Lung (tissue), 12 donors: Measurements from ENCODE around the gene IL18BP. TPM values are rescaled to one million over a fixed set of nuclear protein-coding genes. Genes with fewer than 3 reads are reported as not detected.

ENCODE experiments used
- ATAC-seq: fragments of 200-7000 bp; cut with Tn5 transposase; one replicate; pipeline ENCODE4 v1.9.1; 2020; ENCODE audit warnings: moderate number of reproducible peaks; ENCODE audit not compliant: insufficient read depth, low FRiP score
- DNase-seq, 3 donors: peaks; one replicate each; pipeline ENCODE4 v3.0.0-alpha.2; 2013 to 2017
- H3K27ac ChIP-seq, 2 donors: one replicate each; pipeline ENCODE4 v1.5.1; 2013; ENCODE audit warnings: mild to moderate bottlenecking in 2 of 2, moderate library complexity in 2 of 2, control low read depth in 1 of 2, inconsistent platforms in 1 of 2, low read depth in 1 of 2, low read length in 1 of 2
- H3K27me3 ChIP-seq, 3 donors: one replicate each; pipeline ENCODE4 v1.5.1; 2013; ENCODE audit warnings: low read length in 2 of 3; ENCODE audit not compliant: control insufficient read depth in 3 of 3, insufficient read depth in 3 of 3
- H3K36me3 ChIP-seq, 4 donors: one replicate each; pipeline ENCODE4 v1.5.1; 2013; ENCODE audit warnings: low read length in 4 of 4, mild to moderate bottlenecking in 1 of 4, moderate library complexity in 1 of 4; ENCODE audit not compliant: control insufficient read depth in 4 of 4, insufficient read depth in 4 of 4
- H3K4me1 ChIP-seq, 5 donors: one replicate each; pipeline ENCODE4 v1.5.1; 2013; ENCODE audit warnings: low read length in 5 of 5, mild to moderate bottlenecking in 2 of 5, moderate library complexity in 1 of 5; ENCODE audit not compliant: control insufficient read depth in 5 of 5, insufficient read depth in 5 of 5
- H3K4me3 ChIP-seq: one replicate; pipeline ENCODE4 v1.5.1; 2013; ENCODE audit warnings: mild to moderate bottlenecking, control low read depth, moderate library complexity
- H3K9ac ChIP-seq, 2 donors: one replicate each; pipeline ENCODE4 v1.5.1; 2013; ENCODE audit warnings: low read length in 2 of 2, control low read depth in 1 of 2; ENCODE audit not compliant: insufficient read depth in 1 of 2
- H3K9me3 ChIP-seq, 4 donors: one replicate each; pipeline ENCODE4 v1.5.1; 2013; ENCODE audit warnings: low read length in 3 of 4, mild to moderate bottlenecking in 1 of 4, moderate library complexity in 1 of 4; ENCODE audit not compliant: control insufficient read depth in 4 of 4, insufficient read depth in 3 of 4
- CTCF ChIP-seq: IDR thresholded peaks from 2 replicates; pipeline ENCODE4 v1.5.1; 2012; ENCODE audit warnings: mild to moderate bottlenecking; ENCODE audit errors: control extremely low read depth, extremely low read depth
- WGBS, 2 donors: extraction: QIAGEN DNeasy Blood & Tissue Kit; methylation state at CpG; one replicate each; pipeline ENCODE4 v1.1.7; 2013; 5-methylcytosine and 5-hydroxymethylcytosine counted together
- polyA plus RNA-seq, 2 donors: library from polyadenylated mRNA; stranded (reverse); fragments of 200-250 nt; gene quantifications; one replicate each; pipeline ENCODE4 v1.2.1, GENCODE V29; 2013
- total RNA-seq, 2 donors: library from RNA; depleted of rRNA in 1 of 2; stranded (reverse); fragments of >200 nt in 1 of 2; gene quantifications; one replicate each; pipeline ENCODE4 v1.2.1, GENCODE V29; 2014 to 2021
- donor health status: control.
- donor health status: control.
- donor health status: Bipolar disorder and iron deficiency.
- donor health status: healthy.
- donor health status: DM: yes; HTN: yes; CAD: no.

The IL18BP gene
- total and polyA plus RNA-seq, 4 donors: 8.6 to 38.6 (median 20.1) TPM

GRCh38 chr11:72041364-72042063, 42.8 kb downstream of the IL18BP start:
- peak; percentile 22 for ATAC-seq
- H3K36me3 ChIP-seq: peaks cover 0 to 3% (median 1%) of the 10 kb centered on the region in 4 donors
- WGBS, 2 donors: 1 to 2% methylated on average over 23 of the region's 23 CpGs
- H3K4me3 ChIP-seq: peak overlapping the region; percentile 52
- H3K9ac ChIP-seq: peak overlapping the region; percentile 67 to 99
- H3K9me3 ChIP-seq: no peaks in the 10 kb centered on the region
- H3K4me1 ChIP-seq: peaks cover 7 to 77% (median 33%) of the 10 kb centered on the region in 5 donors
- H3K27ac ChIP-seq: peak overlapping the region; percentile 91 to 100
- no peaks in the 10 kb centered on the region for H3K27me3 ChIP-seq
- peak; percentile 87 to 95 (median 93) for DNase-seq
- TF ChIP-seq CTCF: no peak

- no peak for TF ChIP-seq CTCF
Measured at GRCh38 chr11:72042064-72042745, 43.5 kb downstream of the IL18BP start.

GRCh38 chr11:72045849-72046248, 47.1 kb downstream of the IL18BP start:
- Histone ChIP-seq H3K4me1 (peaks cover 2 to 49% (median 19%) of the 10 kb centered on the region in 5 donors), H3K27ac (peak overlapping the region in 1 of 2 donors; percentile 56), H3K9me3 (no peaks in the 10 kb centered on the region), H3K27me3 (no peaks in the 10 kb centered on the region), H3K9ac (no peak overlapping the region), H3K4me3 (no peak overlapping the region), H3K36me3 (no peaks in the 10 kb centered on the region)
- ATAC-seq: no peak
- TF ChIP-seq CTCF: no peak
- peak; percentile 87 to 95 (median 91) for DNase-seq
- 81 to 83% methylated on average over 5 of the region's 5 CpGs for WGBS, 2 donors

More at GRCh38 chr11:72042064-72042745, 43.5 kb downstream of the IL18BP start:
- Histone ChIP-seq H3K9me3 (no peaks in the 10 kb centered on the region), H3K27me3 (no peaks in the 10 kb centered on the region), H3K4me1 (peaks cover 7 to 71% (median 27%) of the 10 kb centered on the region in 5 donors), H3K4me3 (peak overlapping the region; percentile 52), H3K9ac (peak overlapping the region; percentile 67 to 99), H3K36me3 (peaks cover 0 to 3% (median 0%) of the 10 kb centered on the region in 4 donors), H3K27ac (peak overlapping the region; percentile 91 to 100)
- DNase-seq (no peak), ATAC-seq (no peak)
- WGBS, 2 donors: 14 to 21% methylated on average over 5 of the region's 5 CpGs
